A673 (cell line): ENCODE measurements around the gene STK36. TPM values are rescaled to one million over a fixed set of nuclear protein-coding genes. Genes with fewer than 3 reads are reported as not detected.

Experiments used
- BruUV-seq: library from RNA; stranded (reverse); fragments of 400-500 nt; replicated peaks from 2 replicates; lab custom pipeline; 2021; lab: Mats Ljungman, UMichigan
- CTCF ChIA-PET: fragments of 300-600 bp; sonication (Branson Sonifier 250); formaldehyde crosslinking; loops from one replicate; lab custom pipeline; 2022; ENCODE audit warnings: antibody characterized with exemption; lab: Charles Lee
- POLR2A ChIA-PET: fragments of 300-600 bp; sonication (Branson Sonifier 250); formaldehyde crosslinking; loops from one replicate; lab custom pipeline; 2022; ENCODE audit warnings: antibody characterized with exemption; ENCODE audit not compliant: low non-redundant PET; lab: Charles Lee
- DNase-seq: peaks from one replicate; pipeline ENCODE4 v3.0.0-alpha.2; 2015; ENCODE audit warnings: low spot score
- H3K27ac ChIP-seq: fragments of 200-600 bp; sonication (generic); 2 replicates; pipeline ENCODE4 v1.5.1; 2016; ENCODE audit warnings: mixed run types, low read depth, mild to moderate bottlenecking, mixed read lengths, antibody characterized with exemption, low read length; ENCODE audit not compliant: poor library complexity, severe bottlenecking
- H3K27me3 ChIP-seq: fragments of 200-600 bp; sonication (generic); replicated peaks from 2 replicates; pipeline ENCODE4 v1.6.1; 2017; ENCODE audit warnings: mixed run types, low read depth, mild to moderate bottlenecking, mixed read lengths, antibody characterized with exemption, low read length; ENCODE audit not compliant: insufficient read depth, poor library complexity
- H3K36me3 ChIP-seq: fragments of 200-600 bp; sonication (generic); 2 replicates; pipeline ENCODE4 v1.6.1; 2016; ENCODE audit warnings: mixed run types, mild to moderate bottlenecking, mixed read lengths, antibody characterized with exemption, low read length; ENCODE audit not compliant: insufficient read depth, poor library complexity, severe bottlenecking
- H3K4me1 ChIP-seq: fragments of 200-600 bp; sonication (generic); 2 replicates; pipeline ENCODE4 v1.6.1; 2017; ENCODE audit warnings: mixed run types, mild to moderate bottlenecking, mixed read lengths, antibody characterized with exemption, low read length; ENCODE audit not compliant: insufficient read depth, poor library complexity, severe bottlenecking
- H3K4me3 ChIP-seq: fragments of 200-600 bp; sonication (generic); 2 replicates; pipeline ENCODE4 v1.5.1; 2016; ENCODE audit warnings: low read depth, mixed run types, mild to moderate bottlenecking, mixed read lengths, low read length; ENCODE audit not compliant: poor library complexity, severe bottlenecking
- H3K9me3 ChIP-seq: fragments of 200-600 bp; sonication (generic); 2 replicates; pipeline ENCODE4 v1.6.1; 2016; ENCODE audit warnings: mixed run types, low read depth, mild to moderate bottlenecking, mixed read lengths, antibody characterized with exemption, low read length; ENCODE audit not compliant: poor library complexity, severe bottlenecking
- EZH2 ChIP-seq: fragments of 200-600 bp; sonication (generic); IDR thresholded peaks from 2 replicates; pipeline ENCODE4 v1.6.1; 2017; ENCODE audit warnings: borderline replicate concordance, low read depth, mild to moderate bottlenecking, mixed read lengths, antibody characterized with exemption, low read length; ENCODE audit not compliant: poor library complexity, severe bottlenecking
- intact Hi-C: fragments of 100-400 bp; cut with micrococcal nuclease; formaldehyde crosslinking; loops from one replicate; pipeline ENCODE4 v1.10.0; 2022; ENCODE audit not compliant: unreplicated experiment
- total RNA-seq: library from RNA; stranded (reverse); gene quantifications from 2 replicates; pipeline ENCODE4 v1.2.3, GENCODE V29; 2021
- TF ChIP-seq, protein P1 (sequence below): fragments of 300-800, 200-600 bp; sonication (generic); conservative IDR thresholded peaks from 2 replicates; pipeline ENCODE4 v1.5.1; 2017; ENCODE audit warnings: low read depth, mild to moderate bottlenecking, antibody characterized with exemption, low read length, moderate library complexity, mixed read lengths

Gene STK36
- total RNA-seq, 1 experiment from 2014 or later: 69.3 TPM

DNA sequence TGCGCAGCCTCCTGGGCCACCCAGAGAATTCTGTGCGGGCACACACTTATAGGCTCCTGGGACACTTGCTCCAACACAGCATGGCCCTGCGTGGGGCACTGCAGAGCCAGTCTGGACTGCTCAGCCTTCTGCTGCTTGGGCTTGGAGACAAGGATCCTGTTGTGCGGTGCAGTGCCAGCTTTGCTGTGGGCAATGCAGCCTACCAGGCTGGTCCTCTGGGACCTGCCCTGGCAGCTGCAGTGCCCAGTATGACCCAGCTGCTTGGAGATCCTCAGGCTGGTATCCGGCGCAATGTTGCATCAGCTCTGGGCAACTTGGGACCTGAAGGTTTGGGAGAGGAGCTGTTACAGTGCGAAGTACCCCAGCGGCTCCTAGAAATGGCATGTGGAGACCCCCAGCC lies 27.0 kb downstream of the STK36 start:
- peaks cover 5% of the 10 kb centered on the region for H3K36me3 ChIP-seq
- POLR2A ChIA-PET: no interaction called here

DNA sequence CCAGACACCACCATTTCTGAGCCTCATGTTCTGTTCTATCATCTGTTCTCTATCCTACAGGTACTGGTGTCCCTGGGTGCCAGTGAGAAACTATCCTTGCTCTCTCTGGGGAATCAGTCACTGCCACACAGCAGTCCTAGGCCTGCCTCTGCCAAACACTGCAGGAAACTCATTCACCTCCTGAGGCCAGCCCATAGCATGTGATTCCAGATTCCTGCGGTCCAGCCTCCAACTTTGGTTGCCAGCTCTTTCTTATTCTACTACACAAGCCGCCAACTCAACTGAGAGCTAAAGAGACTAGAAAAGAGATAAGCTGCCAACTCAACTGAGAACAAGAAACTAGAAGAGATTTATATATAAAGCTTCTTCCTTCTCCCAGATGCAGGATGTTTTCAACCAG lies 29.9 kb downstream of the STK36 start:
- no TSS peak for BruUV-seq
- Histone ChIP-seq H3K4me3 (no peak overlapping the region), H3K9me3 (no peaks in the 10 kb centered on the region), H3K4me1 (no peaks in the 10 kb centered on the region), H3K27me3 (no peaks in the 10 kb centered on the region), H3K27ac (no peak overlapping the region), H3K36me3 (peaks cover 5% of the 10 kb centered on the region)
- no peak for DNase-seq
- intact Hi-C loops: no loop called here
- ChIA-PET CTCF (interaction anchor here (0.9 kb wide), 1 partner anchor 8 kb away, joined by 3 read pairs; no protein-coding TSS in a partner anchor), POLR2A (no interaction called here)
- TF ChIP-seq, protein P1, sequence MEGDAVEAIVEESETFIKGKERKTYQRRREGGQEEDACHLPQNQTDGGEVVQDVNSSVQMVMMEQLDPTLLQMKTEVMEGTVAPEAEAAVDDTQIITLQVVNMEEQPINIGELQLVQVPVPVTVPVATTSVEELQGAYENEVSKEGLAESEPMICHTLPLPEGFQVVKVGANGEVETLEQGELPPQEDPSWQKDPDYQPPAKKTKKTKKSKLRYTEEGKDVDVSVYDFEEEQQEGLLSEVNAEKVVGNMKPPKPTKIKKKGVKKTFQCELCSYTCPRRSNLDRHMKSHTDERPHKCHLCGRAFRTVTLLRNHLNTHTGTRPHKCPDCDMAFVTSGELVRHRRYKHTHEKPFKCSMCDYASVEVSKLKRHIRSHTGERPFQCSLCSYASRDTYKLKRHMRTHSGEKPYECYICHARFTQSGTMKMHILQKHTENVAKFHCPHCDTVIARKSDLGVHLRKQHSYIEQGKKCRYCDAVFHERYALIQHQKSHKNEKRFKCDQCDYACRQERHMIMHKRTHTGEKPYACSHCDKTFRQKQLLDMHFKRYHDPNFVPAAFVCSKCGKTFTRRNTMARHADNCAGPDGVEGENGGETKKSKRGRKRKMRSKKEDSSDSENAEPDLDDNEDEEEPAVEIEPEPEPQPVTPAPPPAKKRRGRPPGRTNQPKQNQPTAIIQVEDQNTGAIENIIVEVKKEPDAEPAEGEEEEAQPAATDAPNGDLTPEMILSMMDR: no peak
- TF ChIP-seq EZH2: no peak

More for the DNA sequence above, 27.0 kb downstream of the STK36 start:
- intact Hi-C loops: no loop called here
- no peak overlapping the region for H3K4me3 ChIP-seq
- H3K9me3 ChIP-seq: no peaks in the 10 kb centered on the region
- CTCF ChIA-PET: no interaction called here
- no peak for DNase-seq
- peak overlapping the region; percentile 16 for H3K27ac ChIP-seq
- TF ChIP-seq EZH2: no peak
- TF ChIP-seq, protein P1: no peak
- no peaks in the 10 kb centered on the region for H3K4me1 ChIP-seq
- no peaks in the 10 kb centered on the region for H3K27me3 ChIP-seq
- BruUV-seq: no TSS peak

DNA sequence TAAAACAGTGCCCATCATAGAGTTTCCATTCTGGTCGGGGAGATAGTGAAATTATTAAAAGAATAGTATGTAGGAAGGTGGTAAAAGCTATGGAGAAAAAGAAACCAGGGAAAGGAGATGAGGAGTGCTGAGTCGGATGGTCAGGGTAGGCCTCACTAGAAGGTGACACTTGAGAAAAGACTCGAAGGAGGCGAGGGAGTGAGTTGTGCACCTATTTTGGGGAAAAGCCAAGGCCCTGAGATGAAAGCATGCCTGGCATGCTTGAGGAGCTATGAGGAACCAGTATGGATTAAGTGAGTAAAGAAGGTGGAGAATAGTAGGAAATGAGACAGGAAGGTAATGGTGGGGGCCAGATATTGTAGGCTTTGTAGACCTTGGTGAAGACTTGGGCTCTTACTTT lies 31.5 kb downstream of the STK36 start:
- CTCF ChIA-PET: no interaction called here
- no peak for TF ChIP-seq EZH2
- TF ChIP-seq, protein P1: no peak
- H3K36me3 ChIP-seq: peaks cover 5% of the 10 kb centered on the region
- no peak overlapping the region for H3K4me3 ChIP-seq
- no peak overlapping the region for H3K27ac ChIP-seq
- POLR2A ChIA-PET: no interaction called here
- DNase-seq: no peak
- H3K4me1 ChIP-seq: no peaks in the 10 kb centered on the region
- intact Hi-C loops: no loop called here
- BruUV-seq: no TSS peak
- H3K27me3 ChIP-seq: no peaks in the 10 kb centered on the region
- no peaks in the 10 kb centered on the region for H3K9me3 ChIP-seq
